ENCODE results near the gene MBTD1.
"Not testable (repeated sequence)": the region's sequence is repeated elsewhere in the genome, so short reads cannot be mapped to it uniquely, and the experiment has no call there.

MBTD1 gene

GRCh38 chr17:51185763-51186332 lies 74.0 kb downstream of the MBTD1 start:
- DNase-seq, result no peak

DNA sequence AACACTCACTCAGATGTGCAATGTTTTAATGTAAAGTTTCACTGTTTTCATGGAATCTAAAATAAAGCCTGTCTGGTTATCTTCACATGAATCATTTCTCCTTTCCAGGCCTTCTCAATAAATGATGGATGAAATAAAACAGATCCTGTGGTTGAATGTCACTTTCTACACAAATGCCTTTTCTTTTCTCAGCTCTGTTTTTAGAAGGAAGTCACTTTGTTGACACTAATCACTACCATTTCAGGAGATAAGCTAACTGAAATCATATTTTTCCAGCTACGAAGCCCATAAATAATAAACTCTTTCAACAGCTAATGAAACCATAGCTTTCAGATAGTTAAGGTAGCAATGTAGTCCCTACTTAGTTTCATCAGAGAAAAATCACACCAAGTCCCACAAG lies 75.7 kb downstream of the MBTD1 start:
- no peak for DNase-seq

DNA sequence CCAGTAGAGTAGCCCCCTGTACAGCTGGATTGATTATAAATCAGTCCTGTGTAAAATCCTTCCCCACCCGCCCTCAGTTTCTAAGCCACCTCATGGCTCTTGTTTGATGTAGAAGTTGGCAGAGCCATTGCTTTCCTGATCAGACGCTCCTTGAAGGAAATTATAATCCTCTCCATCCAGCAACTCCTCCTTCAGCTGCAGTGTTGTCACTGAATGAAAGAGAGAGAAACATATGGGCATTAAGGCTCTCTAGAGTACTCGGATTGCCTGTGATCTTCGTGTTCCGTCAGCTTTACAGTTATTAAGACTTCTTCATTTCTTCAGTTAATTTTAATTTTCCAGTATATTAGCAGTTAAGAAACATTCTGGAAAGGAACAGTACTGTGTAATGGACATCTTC lies 79.4 kb downstream of the MBTD1 start:
- DNase-seq, result no peak

DNA sequence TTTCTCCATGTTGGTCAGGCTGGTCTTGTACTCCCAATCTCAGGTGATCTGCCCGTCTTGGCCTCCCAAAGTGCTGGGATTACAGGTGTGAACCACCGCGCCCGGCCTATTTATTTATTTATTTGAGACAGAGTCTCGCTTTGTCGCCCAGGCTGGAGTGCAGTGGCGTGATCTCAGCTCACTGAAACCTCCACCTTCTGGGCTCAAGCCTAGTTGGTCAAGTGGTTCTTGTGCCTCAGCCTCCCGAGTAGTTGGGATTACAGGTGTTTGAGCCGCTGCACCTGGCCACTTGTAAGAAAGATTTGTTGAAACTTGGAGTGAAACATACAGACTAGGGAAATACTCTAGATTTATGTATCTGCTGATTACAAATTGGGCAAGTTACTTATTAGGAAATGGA lies 87.8 kb downstream of the MBTD1 start:
- DNase-seq, result not testable (repeated sequence)

GRCh38 chr17:51170736-51171135 lies 89.1 kb downstream of the MBTD1 start:
- DNase-seq, result no peak

- DNase-seq, result no peak
These were observed 90.5 kb downstream of the MBTD1 start for GRCh38 chr17:51169340-51169739.

DNA sequence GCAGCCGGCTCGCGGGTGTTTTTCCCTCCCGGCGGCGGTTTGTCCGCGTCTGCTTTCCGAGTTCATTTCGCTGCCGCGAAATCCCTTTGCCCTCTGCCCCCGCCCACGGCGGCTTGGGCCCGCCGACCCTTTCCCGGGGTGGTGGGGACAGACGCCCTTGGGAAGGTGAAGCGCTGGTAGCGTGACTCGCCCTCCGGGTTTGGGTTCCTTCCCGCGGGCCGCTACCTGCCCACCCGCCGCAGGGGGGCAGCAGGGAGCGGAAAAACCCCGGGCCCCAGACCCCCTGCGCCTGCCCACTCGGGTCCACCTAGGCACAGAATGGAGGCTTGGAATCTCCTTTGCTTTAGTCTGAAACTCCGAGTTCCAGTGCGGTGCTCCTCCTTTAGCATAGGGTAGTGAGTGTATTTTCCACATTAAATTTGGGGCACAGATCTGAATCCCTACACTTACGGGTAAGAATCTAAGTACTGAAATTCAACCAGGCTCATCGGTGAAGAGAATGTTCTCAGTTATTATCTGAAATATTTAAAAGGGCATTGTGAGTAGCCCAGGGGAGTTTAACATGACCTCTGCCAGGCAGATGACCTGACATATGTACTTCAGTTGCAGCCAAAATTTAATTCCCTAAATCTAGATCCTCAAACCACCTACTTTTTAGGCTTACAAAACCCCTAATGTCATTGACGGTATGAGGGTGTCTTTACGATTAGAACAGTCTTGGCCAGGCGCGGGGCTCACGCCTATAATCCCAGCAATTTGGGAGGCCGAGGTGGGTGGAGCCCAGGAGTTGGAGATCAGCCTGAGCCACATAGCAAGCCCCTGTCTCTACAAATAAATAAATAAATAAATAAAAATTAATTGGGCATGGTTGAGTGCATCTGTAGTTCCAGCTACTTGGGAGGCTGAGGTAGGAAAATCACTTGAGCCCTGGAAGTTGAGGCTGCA lies 92.6 kb downstream of the MBTD1 start:
- DNase-seq, result peak; percentile 54

GRCh38 chr17:51166198-51166986 lies 93.5 kb downstream of the MBTD1 start, which contains the start of gene NME2:
TSS of gene NME2 (plus strand) at chr17:51166411. CDS start at chr17:51166831, 420 bp downstream.
- peak; percentile 54 for DNase-seq

GRCh38 chr17:51165680-51166197 lies 94.1 kb downstream of the MBTD1 start:
- no peak for DNase-seq

- DNase-seq, result no peak
These were observed 94.8 kb downstream of the MBTD1 start for GRCh38 chr17:51164911-51165679.

GRCh38 chr17:51161541-51161940 lies 98.3 kb downstream of the MBTD1 start:
- DNase-seq, result no peak

DNA sequence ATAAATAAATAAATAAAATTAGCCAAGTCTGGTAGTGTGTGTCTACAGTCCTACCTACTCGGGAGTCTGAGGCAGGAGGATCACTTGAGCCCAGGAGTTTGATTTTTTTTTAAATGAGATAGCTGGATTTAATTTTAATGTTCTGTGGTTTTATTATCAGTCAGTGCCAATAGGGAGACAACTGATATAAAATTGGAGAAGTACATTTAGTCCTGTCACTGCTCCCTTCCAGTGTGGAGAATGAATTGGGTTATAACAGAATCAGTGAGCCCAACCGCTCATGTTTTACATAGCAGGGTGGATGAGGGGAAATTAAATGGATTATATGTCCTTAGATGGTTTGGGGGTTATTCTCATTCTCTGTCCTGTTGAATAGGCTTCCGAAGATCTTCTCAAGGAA lies 100.2 kb downstream of the MBTD1 start:
- DNase-seq, result no peak

- no peak for DNase-seq
These were observed 104.4 kb downstream of the MBTD1 start for GRCh38 chr17:51155416-51155815.

GRCh38 chr17:51154176-51154575 lies 105.7 kb downstream of the MBTD1 start:
- DNase-seq, result no peak

DNA sequence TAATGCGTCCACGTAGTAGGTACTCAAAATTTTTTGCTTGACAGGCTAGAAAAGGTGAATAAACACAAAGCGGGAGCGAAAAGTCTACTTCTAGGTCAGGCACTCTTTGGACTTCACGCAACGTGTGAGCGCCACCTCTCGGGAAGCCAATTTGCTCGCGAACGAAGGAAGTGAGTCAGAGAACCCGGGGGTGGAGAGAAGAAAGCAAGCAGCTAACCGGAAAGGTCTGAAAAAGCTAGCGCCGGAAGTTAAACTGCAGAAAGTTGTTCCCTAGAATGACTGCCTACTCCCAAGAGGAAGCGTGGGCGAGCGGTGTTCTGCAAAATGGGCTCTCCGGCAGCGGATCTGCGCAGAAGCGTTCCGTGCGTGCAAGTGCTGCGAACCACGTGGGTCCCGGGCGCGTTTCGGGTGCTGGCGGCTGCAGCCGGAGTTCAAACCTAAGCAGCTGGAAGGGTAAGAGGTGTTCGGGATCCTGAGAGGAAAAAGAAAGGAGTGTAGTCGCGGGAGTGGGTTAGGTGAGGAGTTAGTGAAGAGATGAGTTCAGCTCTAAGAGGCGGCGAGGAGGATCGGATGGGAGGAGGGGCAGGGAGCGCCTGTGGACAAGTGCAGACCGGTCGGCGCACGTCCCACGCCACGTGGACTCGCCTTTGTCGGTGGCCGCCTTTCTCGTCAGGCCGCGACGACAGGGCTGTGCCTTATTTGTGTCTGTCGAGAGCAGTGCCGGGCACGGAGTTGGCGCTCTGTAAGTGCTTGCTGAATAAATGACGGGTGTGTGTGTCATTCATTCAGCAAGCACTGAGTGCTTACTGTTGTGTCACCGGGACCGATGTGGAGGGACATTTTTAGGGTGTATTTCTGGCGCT lies 106.4 kb downstream of the MBTD1 start, which contains the start of gene NME1:
Gene NME1 (plus strand): TSS at position 350 of the 863 bp plus-strand sequence. CDS start 2,096 bp downstream, outside the sequence.
- peak; percentile 98 for DNase-seq

GRCh38 chr17:51152766-51153209 lies 107.1 kb downstream of the MBTD1 start:
- DNase-seq, result no peak

DNA sequence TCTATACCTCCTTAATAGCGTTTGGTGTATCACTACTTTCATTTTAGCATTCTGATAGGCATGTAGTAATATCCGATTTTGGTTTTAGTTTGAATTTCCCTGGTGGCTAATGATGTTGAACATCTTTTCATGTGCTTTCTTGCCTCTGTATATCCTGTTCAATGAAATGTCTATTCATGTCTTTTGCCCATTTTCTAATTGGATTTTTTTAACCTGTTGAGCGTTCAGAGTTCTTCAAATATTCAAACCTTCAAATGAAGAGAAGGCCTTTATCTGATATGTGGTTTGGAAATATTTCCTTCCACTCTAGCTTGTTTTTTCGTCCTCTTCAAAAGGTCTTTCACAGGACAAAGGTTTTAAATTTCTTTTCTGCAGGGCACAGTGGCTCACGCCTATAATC lies 108.9 kb downstream of the MBTD1 start:
- no peak for DNase-seq

DNA sequence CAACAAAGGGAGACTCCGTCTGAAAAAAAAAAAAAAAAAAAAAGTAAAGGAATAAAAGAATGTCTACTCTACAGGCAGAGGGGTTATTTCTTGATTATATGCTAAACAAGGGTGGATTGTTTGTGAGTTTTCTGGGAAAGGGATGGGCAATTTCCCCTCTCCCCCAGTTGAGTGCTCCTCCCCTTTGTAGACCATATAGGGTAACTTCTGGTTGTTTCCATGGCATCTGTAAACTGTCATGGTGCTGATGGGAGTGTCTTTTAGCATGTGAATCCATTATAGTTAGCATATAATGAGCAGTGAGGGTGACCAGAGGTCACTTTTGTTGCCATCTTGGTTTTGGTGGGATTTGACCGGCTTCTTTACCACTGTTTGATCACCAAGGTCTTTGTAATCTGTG lies 110.7 kb downstream of the MBTD1 start:
- DNase-seq, result no peak

GRCh38 chr17:51147650-51148049 lies 112.2 kb downstream of the MBTD1 start:
- DNase-seq, result no peak

DNA sequence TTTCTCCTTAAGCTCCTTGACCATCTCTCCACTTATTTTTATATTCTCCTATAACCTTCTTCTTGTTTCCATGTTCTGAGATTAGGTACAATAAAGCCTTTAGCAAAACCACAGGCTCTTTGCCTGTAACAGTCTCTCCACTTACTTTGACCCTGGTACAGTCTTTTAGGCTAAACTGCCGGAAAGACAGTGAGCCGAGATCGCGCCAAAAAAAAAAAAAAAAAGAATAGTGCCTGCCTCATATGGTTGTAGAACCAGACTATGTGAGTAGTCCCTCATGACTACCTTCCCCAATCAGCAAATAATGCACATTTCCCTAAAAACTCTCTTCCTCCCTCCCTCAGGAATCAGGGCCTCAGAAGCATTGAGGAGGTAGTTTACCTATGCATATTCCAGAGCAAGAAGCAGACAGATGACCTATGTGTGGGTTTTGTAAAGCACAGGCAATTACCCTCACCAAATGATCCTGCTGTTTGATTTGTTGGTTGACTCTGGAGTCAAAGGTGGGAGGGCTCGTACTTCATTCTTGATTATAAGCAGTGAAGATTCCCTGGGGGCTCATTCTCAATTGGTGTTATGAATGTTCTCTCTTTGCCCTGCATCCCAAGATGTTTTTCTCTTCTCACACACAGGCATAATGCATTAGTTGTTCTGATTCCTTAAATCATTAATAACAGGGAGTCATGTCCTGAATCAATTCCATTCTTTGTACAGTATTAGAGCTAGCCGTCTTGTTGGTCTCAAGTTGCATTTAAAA lies 115.4 kb downstream of the MBTD1 start:
- no peak for DNase-seq
